H1 (cell line): Measurements from ENCODE around the gene ZFAND3. TPM values are rescaled to one million over a fixed set of nuclear protein-coding genes. Genes with fewer than 3 reads are reported as not detected.

ENCODE experiments used
- CTCF ChIA-PET: fragments of 300-600 bp; sonication (Branson Sonifier 250); formaldehyde crosslinking; loops from one replicate; lab custom pipeline; 2021; ENCODE audit not compliant: partially characterized antibody; lab: Charles Lee
- POLR2A ChIA-PET: fragments of 300-600 bp; sonication (Branson Sonifier 250); formaldehyde crosslinking; loops from one replicate; lab custom pipeline; 2021; ENCODE audit warnings: inconsistent platforms; ENCODE audit not compliant: partially characterized antibody; lab: Charles Lee
- DNase-seq, 2 experiments: peaks; one replicate each; pipeline versions ENCODE4 v3.0.0 to v3.0.0-alpha.2; 2010 to 2022; ENCODE audit warnings: low spot score in 2 of 2, low read depth in 1 of 2, mixed read lengths in 1 of 2
- FAIRE-seq: peaks from 2 replicates; lab custom pipeline; 2011; peaks lifted over from hg19 to GRCh38; lab: Jason Lieb, UNC
- H2AFZ ChIP-seq: 2 replicates; pipeline ENCODE4 v1.8.1; 2012; ENCODE audit warnings: low read length, inconsistent platforms
- H2AK5ac ChIP-seq: 2 replicates; pipeline ENCODE4 v1.6.1; 2013; ENCODE audit warnings: low read depth, low read length
- H2BK120ac ChIP-seq: replicated peaks from 2 replicates; pipeline ENCODE3; 2013; ENCODE audit warnings: low read depth, low read length, inconsistent platforms
- H2BK12ac ChIP-seq: 2 replicates; pipeline ENCODE4 v1.6.1; 2013; ENCODE audit warnings: low read depth, low read length
- H2BK15ac ChIP-seq: 2 replicates; pipeline ENCODE4 v1.6.1; 2013; ENCODE audit warnings: low read length
- H2BK20ac ChIP-seq: 2 replicates; pipeline ENCODE4 v1.6.1; 2013; ENCODE audit warnings: low read length
- H2BK5ac ChIP-seq: 2 replicates; pipeline ENCODE4 v1.6.1; 2013; ENCODE audit warnings: low read depth, low read length
- H3K14ac ChIP-seq: 2 replicates; pipeline ENCODE4 v1.6.1; 2013; ENCODE audit warnings: inconsistent platforms; ENCODE audit not compliant: insufficient read length
- H3K18ac ChIP-seq: 2 replicates; pipeline ENCODE4 v1.6.1; 2013; ENCODE audit warnings: low read length; ENCODE audit errors: extremely low read depth
- H3K23ac ChIP-seq: 2 replicates; pipeline ENCODE4 v1.6.1; 2013; ENCODE audit warnings: inconsistent platforms; ENCODE audit not compliant: insufficient read length
- H3K23me2 ChIP-seq: 2 replicates; pipeline ENCODE4 v1.6.1; 2013; ENCODE audit warnings: low read depth, low read length
- H3K27ac ChIP-seq: 2 replicates; pipeline ENCODE4 v1.6.1; 2011; ENCODE audit warnings: low read depth, low read length, inconsistent platforms
- H3K27me3 ChIP-seq, 4 experiments: replicated peaks in 1 of 4; 1 replicate in 1 of 4; 2 replicates in 3 of 4; pipeline versions ENCODE4 v1.6.1 to v1.8.1; 2011 to 2013; ENCODE audit warnings: low read length in 3 of 4, mild to moderate bottlenecking in 3 of 4, inconsistent platforms in 2 of 4, mixed read lengths in 2 of 4, moderate library complexity in 1 of 4; ENCODE audit not compliant: control insufficient read depth in 3 of 4, insufficient read depth in 3 of 4; ENCODE audit errors: extremely low read depth in 1 of 4
- H3K36me3 ChIP-seq, 4 experiments: 2 replicates each; pipeline versions ENCODE4 v1.6.1 to v1.8.1; 2011 to 2013; ENCODE audit warnings: mild to moderate bottlenecking in 4 of 4, low read length in 3 of 4, moderate library complexity in 2 of 4, control low read depth in 1 of 4, inconsistent platforms in 1 of 4; ENCODE audit not compliant: insufficient read depth in 4 of 4, control insufficient read depth in 2 of 4
- H3K4ac ChIP-seq: replicated peaks from 2 replicates; pipeline ENCODE3; 2013; ENCODE audit warnings: low read length, low read depth, mixed read lengths, inconsistent platforms; ENCODE audit not compliant: insufficient read length
- H3K4me1 ChIP-seq, 4 experiments: replicated peaks in 1 of 4; 1 replicate in 1 of 4; 2 replicates in 3 of 4; pipeline versions ENCODE4 v1.6.1 to v1.8.1; 2011 to 2013; ENCODE audit warnings: low read length in 3 of 4, inconsistent platforms in 2 of 4, mixed read lengths in 1 of 4; ENCODE audit not compliant: insufficient read depth in 4 of 4, control insufficient read depth in 3 of 4
- H3K4me2 ChIP-seq, 2 experiments: 2 replicates each; pipeline versions ENCODE4 v1.6.1 to v1.8.1; 2011 to 2013; ENCODE audit warnings: low read depth in 2 of 2, low read length in 2 of 2, control low read depth in 1 of 2, inconsistent platforms in 1 of 2, mild to moderate bottlenecking in 1 of 2; ENCODE audit not compliant: insufficient read depth in 1 of 2
- H3K4me3 ChIP-seq, 4 experiments: fragments of 200-600, 300-600 bp in 1 of 4; sonication (generic), shearing (Covaris generic), sonication (Bioruptor Twin) in 1 of 4; 2 replicates each; pipeline versions ENCODE4 v1.5.1 to v1.8.1; 2011 to 2016; ENCODE audit warnings: low read length in 4 of 4, low read depth in 3 of 4, control low read depth in 2 of 4, inconsistent platforms in 2 of 4, mild to moderate bottlenecking in 2 of 4, mixed read lengths in 1 of 4, moderate library complexity in 1 of 4; ENCODE audit not compliant: insufficient read depth in 2 of 4; ENCODE audit errors: extremely low read depth in 1 of 4
- H3K56ac ChIP-seq: replicated peaks from 2 replicates; pipeline ENCODE3; 2013; ENCODE audit warnings: low read depth, mild to moderate bottlenecking, mixed read lengths, low read length, inconsistent platforms; ENCODE audit not compliant: insufficient read length
- H3K79me1 ChIP-seq: 2 replicates; pipeline ENCODE4 v1.6.1; 2013; ENCODE audit warnings: low read depth, low read length, control low read depth
- H3K79me2 ChIP-seq, 2 experiments: 2 replicates each; pipeline versions ENCODE4 v1.6.1 to v1.8.1; 2012 to 2013; ENCODE audit warnings: low read length in 2 of 2, mild to moderate bottlenecking in 2 of 2, inconsistent platforms in 1 of 2; ENCODE audit not compliant: insufficient read depth in 2 of 2, control insufficient read depth in 1 of 2
- H3K9ac ChIP-seq, 4 experiments: replicated peaks in 1 of 4; 1 replicate in 1 of 4; 2 replicates in 3 of 4; pipeline versions ENCODE4 v1.6.1 to v1.8.1; 2011 to 2013; ENCODE audit warnings: low read depth in 3 of 4, low read length in 3 of 4, control low read depth in 2 of 4, mild to moderate bottlenecking in 2 of 4, moderate library complexity in 2 of 4, inconsistent platforms in 1 of 4; ENCODE audit errors: extremely low read depth in 1 of 4
- H3K9me3 ChIP-seq, 2 experiments: 2 replicates each; pipeline versions ENCODE4 v1.6.1 to v1.8.1; 2012 to 2013; ENCODE audit warnings: mild to moderate bottlenecking in 2 of 2, moderate library complexity in 2 of 2, control low read depth in 1 of 2, inconsistent platforms in 1 of 2, low read depth in 1 of 2, low read length in 1 of 2, mixed read lengths in 1 of 2; ENCODE audit not compliant: insufficient read depth in 2 of 2
- H4K20me1 ChIP-seq, 2 experiments: replicated peaks in 1 of 2; 2 replicates each; pipeline versions ENCODE3 to v1.8.1; 2011 to 2013; ENCODE audit warnings: inconsistent platforms in 2 of 2, low read length in 2 of 2, mild to moderate bottlenecking in 1 of 2; ENCODE audit not compliant: insufficient read depth in 2 of 2, control insufficient read depth in 1 of 2
- H4K5ac ChIP-seq: 2 replicates; pipeline ENCODE4 v1.6.1; 2013; ENCODE audit warnings: low read length, low read depth, mixed read lengths, inconsistent platforms; ENCODE audit not compliant: insufficient read length
- H4K8ac ChIP-seq: 2 replicates; pipeline ENCODE4 v1.8.0; 2013; ENCODE audit warnings: mild to moderate bottlenecking, moderate library complexity, low read length, inconsistent platforms; ENCODE audit not compliant: insufficient read depth; ENCODE audit errors: extremely low read depth
- H4K91ac ChIP-seq: replicated peaks from 2 replicates; pipeline ENCODE3; 2013; ENCODE audit warnings: low read length, mixed read lengths, inconsistent platforms; ENCODE audit not compliant: insufficient read length
- BACH1 ChIP-seq: IDR thresholded peaks from 2 replicates; pipeline ENCODE4 v1.6.1; 2012; ENCODE audit warnings: low read length, improper control_type of control experiment
- E2F6 ChIP-seq: IDR thresholded peaks from 2 replicates; pipeline ENCODE4 v1.6.1; 2012; ENCODE audit warnings: inconsistent platforms
- EP300 ChIP-seq, 2 experiments: IDR thresholded peaks; 1 replicate in 1 of 2; 2 replicates in 1 of 2; pipeline ENCODE4 v1.6.1; 2011 to 2012; ENCODE audit warnings: low read depth in 2 of 2, low read length in 2 of 2, mild to moderate bottlenecking in 2 of 2, borderline replicate concordance in 1 of 2, inconsistent platforms in 1 of 2, moderate library complexity in 1 of 2
- EZH2 ChIP-seq: fragments of 200-600 bp; sonication (generic); IDR thresholded peaks from 2 replicates; pipeline ENCODE4 v1.7.1; 2012; ENCODE audit warnings: low read depth, mild to moderate bottlenecking, moderate library complexity, low read length, inconsistent platforms; ENCODE audit not compliant: severe bottlenecking
- KDM4A ChIP-seq: IDR thresholded peaks from one replicate; pipeline ENCODE4 v1.7.1; 2012; ENCODE audit warnings: low read depth, mild to moderate bottlenecking, moderate library complexity, low read length, inconsistent platforms; ENCODE audit not compliant: severe bottlenecking
- KDM5A ChIP-seq: fragments of 200-600 bp; IDR thresholded peaks from 2 replicates; pipeline ENCODE4 v1.7.1; 2012; ENCODE audit warnings: mild to moderate bottlenecking, low read length, inconsistent platforms, mixed read lengths
- NRF1 ChIP-seq: IDR thresholded peaks from 2 replicates; pipeline ENCODE4 v1.6.1; 2011; ENCODE audit warnings: mild to moderate bottlenecking, low read depth, low read length, improper control_type of control experiment
- RAD21 ChIP-seq, 2 experiments: IDR thresholded peaks in 1 of 2; conservative IDR thresholded peaks in 1 of 2; 2 replicates each; pipeline ENCODE4 v1.6.1; 2011; ENCODE audit warnings: low read depth in 2 of 2, low read length in 2 of 2, improper control_type of control experiment in 1 of 2, inconsistent platforms in 1 of 2, mild to moderate bottlenecking in 1 of 2, moderate library complexity in 1 of 2
- WGBS, 2 experiments: shearing (Covaris generic) in 1 of 2; methylation state at CpG; one replicate each; pipeline versions ENCODE4 v1.1.6 to v1.1.7; 2013 to 2015; ENCODE audit warnings: low lambda C conversion rate in 2 of 2, mixed read lengths in 2 of 2, inconsistent platforms in 1 of 2, low coverage in 1 of 2, missing lambda C conversion rate in 1 of 2; ENCODE audit not compliant: insufficient replicate concordance in 2 of 2, insufficient coverage in 1 of 2, insufficient read length in 1 of 2; ENCODE audit errors: extremely low coverage in 1 of 2, missing lambda C conversion rate in 1 of 2; 5-methylcytosine and 5-hydroxymethylcytosine counted together
- polyA plus RNA-seq, 7 experiments: library from polyadenylated mRNA; depleted of rRNA in 3 of 7; stranded (reverse) in 5 of 7; unstranded in 2 of 7; fragments of >200 nt in 5 of 7; fragments of 200-250 nt in 2 of 7; gene quantifications; 1 replicate in 5 of 7; 2 replicates in 1 of 7; 4 replicates in 1 of 7; pipeline versions ENCODE4 v1.2.1 to v1.2.3, GENCODE V29; 2011 to 2013; ENCODE audit warnings: missing spikeins in 2 of 7, mixed read lengths in 2 of 7
- total RNA-seq: library from RNA; stranded (reverse); fragmentation: NEBNext Ultra II Directional; extraction: Animal tissue kit (Norgen Biotek cat#: 25700); gene quantifications from 2 replicates; pipeline ENCODE4 v1.2.1, GENCODE V29; 2021
- TF ChIP-seq, protein P1 (sequence below), 3 experiments: IDR thresholded peaks; 1 replicate in 2 of 3; 2 replicates in 1 of 3; pipeline versions ENCODE4 v1.5.1 to v1.6.1; 2011; ENCODE audit warnings: low read length in 3 of 3, mild to moderate bottlenecking in 3 of 3, inconsistent platforms in 2 of 3, low read depth in 1 of 3, moderate library complexity in 1 of 3; ENCODE audit not compliant: insufficient read depth in 1 of 3; ENCODE audit errors: control extremely low read depth in 1 of 3
- TF ChIP-seq, protein P2 (sequence below): IDR thresholded peaks from 2 replicates; pipeline ENCODE4 v1.6.1; 2012; ENCODE audit warnings: inconsistent platforms

Gene ZFAND3
- total and polyA plus RNA-seq, 2 of the 8 experiments (the other 6 are each of a cell fraction or from before 2014, with no cell fraction given) = 13.0 to 51.3 TPM

- WGBS, 2 experiments = 93% methylated on average over 1 of the region's 1 CpG; no CpG with 5 or more reads in 1 of the 2 experiments
- H2BK20ac ChIP-seq = no peak overlapping the region
- H3K56ac ChIP-seq = no peak overlapping the region
- H3K36me3 ChIP-seq = no peaks in the 10 kb centered on the region
- H3K27me3 ChIP-seq = no peaks in the 10 kb centered on the region
- DNase-seq = no peak
- H3K18ac ChIP-seq = no peak overlapping the region
- no peak overlapping the region for H3K27ac ChIP-seq
- no peak overlapping the region for H2BK120ac ChIP-seq
- H2BK15ac ChIP-seq = no peak overlapping the region
- H3K9ac ChIP-seq = no peak overlapping the region
- H3K4me3 ChIP-seq = no peak overlapping the region
- no peaks in the 10 kb centered on the region; a peak in 1 of 7 replicates for H3K4me1 ChIP-seq
- H3K79me2 ChIP-seq = no peaks in the 10 kb centered on the region
- H3K23ac ChIP-seq = no peak overlapping the region
- H2BK12ac ChIP-seq = no peak overlapping the region
- H3K9me3 ChIP-seq = no peaks in the 10 kb centered on the region
- no peak overlapping the region for H4K91ac ChIP-seq
- H4K5ac ChIP-seq = no peak overlapping the region
- ChIA-PET POLR2A (no interaction called here), CTCF (interaction anchor here (1.1 kb wide), 1 partner anchor 73 kb away, joined by 3 read pairs; no protein-coding TSS in a partner anchor)
- no peak overlapping the region for H3K4me2 ChIP-seq
- no peak for FAIRE-seq
- no peak overlapping the region for H4K8ac ChIP-seq
- peaks cover 0 to 2% of the 10 kb centered on the region in 2 experiments for H4K20me1 ChIP-seq
- H2AK5ac ChIP-seq = no peak overlapping the region
- no peak overlapping the region for H2AFZ ChIP-seq
- no peaks in the 10 kb centered on the region for H3K79me1 ChIP-seq
- H3K23me2 ChIP-seq = no peaks in the 10 kb centered on the region
- H2BK5ac ChIP-seq = no peak overlapping the region
- H3K4ac ChIP-seq = no peak overlapping the region
- no peak overlapping the region for H3K14ac ChIP-seq
- TF ChIP-seq, protein P1, sequence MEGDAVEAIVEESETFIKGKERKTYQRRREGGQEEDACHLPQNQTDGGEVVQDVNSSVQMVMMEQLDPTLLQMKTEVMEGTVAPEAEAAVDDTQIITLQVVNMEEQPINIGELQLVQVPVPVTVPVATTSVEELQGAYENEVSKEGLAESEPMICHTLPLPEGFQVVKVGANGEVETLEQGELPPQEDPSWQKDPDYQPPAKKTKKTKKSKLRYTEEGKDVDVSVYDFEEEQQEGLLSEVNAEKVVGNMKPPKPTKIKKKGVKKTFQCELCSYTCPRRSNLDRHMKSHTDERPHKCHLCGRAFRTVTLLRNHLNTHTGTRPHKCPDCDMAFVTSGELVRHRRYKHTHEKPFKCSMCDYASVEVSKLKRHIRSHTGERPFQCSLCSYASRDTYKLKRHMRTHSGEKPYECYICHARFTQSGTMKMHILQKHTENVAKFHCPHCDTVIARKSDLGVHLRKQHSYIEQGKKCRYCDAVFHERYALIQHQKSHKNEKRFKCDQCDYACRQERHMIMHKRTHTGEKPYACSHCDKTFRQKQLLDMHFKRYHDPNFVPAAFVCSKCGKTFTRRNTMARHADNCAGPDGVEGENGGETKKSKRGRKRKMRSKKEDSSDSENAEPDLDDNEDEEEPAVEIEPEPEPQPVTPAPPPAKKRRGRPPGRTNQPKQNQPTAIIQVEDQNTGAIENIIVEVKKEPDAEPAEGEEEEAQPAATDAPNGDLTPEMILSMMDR (IDR thresholded peaks at IDR 0.05; ENCODE audit: control extremely low read depth in 1 of 3, insufficient read depth in 1 of 3, low read depth in 1 of 3, low read length in 3 of 3) = no peak
- TF ChIP-seq KDM5A = no peak
- TF ChIP-seq NRF1 = no peak
- TF ChIP-seq RAD21 (IDR thresholded peaks at IDR 0.05 in 1 of 2, conservative IDR thresholded peaks at IDR 0.05 in 1 of 2; ENCODE audit: low read depth in 2 of 2, low read length in 2 of 2) = no peak
- no peak for TF ChIP-seq E2F6
- TF ChIP-seq, protein P2, sequence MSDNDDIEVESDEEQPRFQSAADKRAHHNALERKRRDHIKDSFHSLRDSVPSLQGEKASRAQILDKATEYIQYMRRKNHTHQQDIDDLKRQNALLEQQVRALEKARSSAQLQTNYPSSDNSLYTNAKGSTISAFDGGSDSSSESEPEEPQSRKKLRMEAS = no peak
- TF ChIP-seq EP300 (IDR thresholded peaks at IDR 0.05; ENCODE audit: borderline replicate concordance in 1 of 2, low read depth in 2 of 2, low read length in 2 of 2) = no peak
- no peak for TF ChIP-seq KDM4A
- no peak for TF ChIP-seq BACH1
- no peak for TF ChIP-seq EZH2
Measured at GRCh38 chr6:38107073-38107472, 287.5 kb downstream of the ZFAND3 start.
